Measurements from ENCODE around the gene PEX10. TPM values are rescaled to one million over a fixed set of nuclear protein-coding genes. Genes with fewer than 3 reads are reported as not detected.
"Not testable (repeated sequence)": the region's sequence is repeated elsewhere in the genome, so short reads cannot be mapped to it uniquely, and the experiment has no call there.

Gene PEX10
- total and polyA plus RNA-seq, 4 donors = 4.0 to 15.3 (median 11.4) TPM

GRCh38 chr1:2446394-2446793 lies 34.0 kb upstream of the PEX10 start:
- Histone ChIP-seq H3K4me3 (ENCODE audit: low read length in 2 of 2) (no peak overlapping the region), H3K27ac (ENCODE audit: low read depth in 1 of 2, low read length in 2 of 2) (no peak overlapping the region), H3K9me3 (ENCODE audit: control insufficient read depth, low read length) (no peaks in the 10 kb centered on the region), H3K36me3 (ENCODE audit: control insufficient read depth in 1 of 2, insufficient read depth in 2 of 2, low read length in 1 of 2) (no peaks in the 10 kb centered on the region), H3K27me3 (ENCODE audit: control insufficient read depth in 1 of 2, insufficient read depth in 2 of 2, low read length in 1 of 2) (no peaks in the 10 kb centered on the region), H3K4me1 (ENCODE audit: control insufficient read depth in 1 of 2, insufficient read depth in 2 of 2, low read length in 2 of 2) (no peaks in the 10 kb centered on the region)
- DNase-seq (no peak), ATAC-seq (ENCODE audit: low FRiP score) (no peak)
- WGBS, 2 donors = 11 to 12% methylated on average over 13 of the region's 13 CpGs
- intact Hi-C loops (cut with DNase I) = no loop called here

GRCh38 chr1:2445823-2446215 lies 33.5 kb upstream of the PEX10 start:
- Histone ChIP-seq H3K9me3 (ENCODE audit: control insufficient read depth, low read length) (no peaks in the 10 kb centered on the region), H3K4me3 (ENCODE audit: low read length in 2 of 2) (no peak overlapping the region), H3K27me3 (ENCODE audit: control insufficient read depth in 1 of 2, insufficient read depth in 2 of 2, low read length in 1 of 2) (no peaks in the 10 kb centered on the region), H3K27ac (ENCODE audit: low read depth in 1 of 2, low read length in 2 of 2) (no peak overlapping the region), H3K36me3 (ENCODE audit: control insufficient read depth in 1 of 2, insufficient read depth in 2 of 2, low read length in 1 of 2) (no peaks in the 10 kb centered on the region), H3K4me1 (ENCODE audit: control insufficient read depth in 1 of 2, insufficient read depth in 2 of 2, low read length in 2 of 2) (no peaks in the 10 kb centered on the region)
- intact Hi-C loops (cut with DNase I) = no loop called here
- 73 to 74% methylated on average over 14 to 15 of the region's 15 CpGs for WGBS, 2 donors
- DNase-seq = no peak
- no peak for ATAC-seq (ENCODE audit: low FRiP score)

- Histone ChIP-seq H3K4me1 (ENCODE audit: control insufficient read depth in 1 of 2, insufficient read depth in 2 of 2, low read length in 2 of 2) (no peaks in the 10 kb centered on the region), H3K36me3 (ENCODE audit: control insufficient read depth in 1 of 2, insufficient read depth in 2 of 2, low read length in 1 of 2) (no peaks in the 10 kb centered on the region), H3K27ac (ENCODE audit: low read depth in 1 of 2, low read length in 2 of 2) (no peak overlapping the region), H3K27me3 (ENCODE audit: control insufficient read depth in 1 of 2, insufficient read depth in 2 of 2, low read length in 1 of 2) (no peaks in the 10 kb centered on the region), H3K9me3 (ENCODE audit: control insufficient read depth, low read length) (no peaks in the 10 kb centered on the region), H3K4me3 (ENCODE audit: low read length in 2 of 2) (no peak overlapping the region)
- no peak for DNase-seq
- intact Hi-C loops (cut with DNase I) = no loop called here
- no peak for ATAC-seq (ENCODE audit: low FRiP score)
- 57 to 63% methylated on average over 16 of the region's 16 CpGs for WGBS, 2 donors
Observed at GRCh38 chr1:2445162-2445822, 32.9 kb upstream of the PEX10 start.

GRCh38 chr1:2444138-2444591 lies 31.8 kb upstream of the PEX10 start:
- no peak overlapping the region for H3K27ac ChIP-seq (ENCODE audit: low read depth in 1 of 2, low read length in 2 of 2)
- WGBS, 2 donors = 35 to 36% methylated on average over 26 to 27 of the region's 27 CpGs
- H3K4me1 ChIP-seq (ENCODE audit: control insufficient read depth in 1 of 2, insufficient read depth in 2 of 2, low read length in 2 of 2) = no peaks in the 10 kb centered on the region
- H3K36me3 ChIP-seq (ENCODE audit: control insufficient read depth in 1 of 2, insufficient read depth in 2 of 2, low read length in 1 of 2) = no peaks in the 10 kb centered on the region
- no peaks in the 10 kb centered on the region for H3K27me3 ChIP-seq (ENCODE audit: control insufficient read depth in 1 of 2, insufficient read depth in 2 of 2, low read length in 1 of 2)
- no peak overlapping the region for H3K4me3 ChIP-seq (ENCODE audit: low read length in 2 of 2)
- intact Hi-C loops (cut with DNase I) = no loop called here
- no peaks in the 10 kb centered on the region for H3K9me3 ChIP-seq (ENCODE audit: control insufficient read depth, low read length)
- ATAC-seq (ENCODE audit: low FRiP score) (no peak), DNase-seq (no peak)

- no peaks in the 10 kb centered on the region for H3K36me3 ChIP-seq (ENCODE audit: control insufficient read depth in 1 of 2, insufficient read depth in 2 of 2, low read length in 1 of 2)
- DNase-seq (no peak), ATAC-seq (ENCODE audit: low FRiP score) (no peak)
- intact Hi-C loops (cut with DNase I) = no loop called here
- no peak overlapping the region for H3K4me3 ChIP-seq (ENCODE audit: low read length in 2 of 2)
- no peaks in the 10 kb centered on the region for H3K9me3 ChIP-seq (ENCODE audit: control insufficient read depth, low read length)
- H3K27me3 ChIP-seq (ENCODE audit: control insufficient read depth in 1 of 2, insufficient read depth in 2 of 2, low read length in 1 of 2) = no peaks in the 10 kb centered on the region
- WGBS, 2 donors = 1 to 2% methylated on average over 58 to 107 of the region's 107 CpGs
- no peaks in the 10 kb centered on the region for H3K4me1 ChIP-seq (ENCODE audit: control insufficient read depth in 1 of 2, insufficient read depth in 2 of 2, low read length in 2 of 2)
- H3K27ac ChIP-seq (ENCODE audit: low read depth in 1 of 2, low read length in 2 of 2) = no peak overlapping the region
Observed at GRCh38 chr1:2443277-2444137, 31.1 kb upstream of the PEX10 start.

GRCh38 chr1:2442661-2443060 lies 30.3 kb upstream of the PEX10 start:
- H3K27me3 ChIP-seq (ENCODE audit: control insufficient read depth in 1 of 2, insufficient read depth in 2 of 2, low read length in 1 of 2) = no peaks in the 10 kb centered on the region
- WGBS, 2 donors = 36 to 38% methylated on average over 6 of the region's 6 CpGs
- DNase-seq (no peak), ATAC-seq (ENCODE audit: low FRiP score) (no peak)
- intact Hi-C loops (cut with DNase I) = no loop called here
- H3K4me3 ChIP-seq (ENCODE audit: low read length in 2 of 2) = no peak overlapping the region
- no peaks in the 10 kb centered on the region for H3K36me3 ChIP-seq (ENCODE audit: control insufficient read depth in 1 of 2, insufficient read depth in 2 of 2, low read length in 1 of 2)
- H3K9me3 ChIP-seq (ENCODE audit: control insufficient read depth, low read length) = no peaks in the 10 kb centered on the region
- H3K27ac ChIP-seq (ENCODE audit: low read depth in 1 of 2, low read length in 2 of 2) = no peak overlapping the region
- H3K4me1 ChIP-seq (ENCODE audit: control insufficient read depth in 1 of 2, insufficient read depth in 2 of 2, low read length in 2 of 2) = no peaks in the 10 kb centered on the region

- intact Hi-C loops (cut with DNase I) = no loop called here
- no peaks in the 10 kb centered on the region for H3K9me3 ChIP-seq (ENCODE audit: control insufficient read depth, low read length)
- DNase-seq (no peak), ATAC-seq (ENCODE audit: low FRiP score) (no peak)
- H3K36me3 ChIP-seq (ENCODE audit: control insufficient read depth in 1 of 2, insufficient read depth in 2 of 2, low read length in 1 of 2) = no peaks in the 10 kb centered on the region
- H3K27ac ChIP-seq (ENCODE audit: low read depth in 1 of 2, low read length in 2 of 2) = no peak overlapping the region
- H3K4me1 ChIP-seq (ENCODE audit: control insufficient read depth in 1 of 2, insufficient read depth in 2 of 2, low read length in 2 of 2) = no peaks in the 10 kb centered on the region
- no peaks in the 10 kb centered on the region for H3K27me3 ChIP-seq (ENCODE audit: control insufficient read depth in 1 of 2, insufficient read depth in 2 of 2, low read length in 1 of 2)
- H3K4me3 ChIP-seq (ENCODE audit: low read length in 2 of 2) = no peak overlapping the region
- WGBS, 2 donors = 58 to 60% methylated on average over 12 to 13 of the region's 13 CpGs
Observed at GRCh38 chr1:2441746-2442145, 29.4 kb upstream of the PEX10 start.

- peak in 1 of 2 donors; percentile 83 for DNase-seq
- H3K27me3 ChIP-seq (ENCODE audit: control insufficient read depth in 1 of 2, insufficient read depth in 2 of 2, low read length in 1 of 2); ATAC-seq (ENCODE audit: low FRiP score); intact Hi-C loops (cut with DNase I); H3K27ac ChIP-seq (ENCODE audit: low read depth in 1 of 2, low read length in 2 of 2); H3K36me3 ChIP-seq (ENCODE audit: control insufficient read depth in 1 of 2, insufficient read depth in 2 of 2, low read length in 1 of 2); H3K4me1 ChIP-seq (ENCODE audit: control insufficient read depth in 1 of 2, insufficient read depth in 2 of 2, low read length in 2 of 2); H3K4me3 ChIP-seq (ENCODE audit: low read length in 2 of 2); H3K9me3 ChIP-seq (ENCODE audit: control insufficient read depth, low read length): not testable (repeated sequence)
- 71 to 93% methylated on average over 10 to 23 of the region's 23 CpGs for WGBS, 2 donors
Observed at GRCh38 chr1:2440346-2440745, 28.0 kb upstream of the PEX10 start.

GRCh38 chr1:2439369-2439768 lies 27.0 kb upstream of the PEX10 start:
- H3K27ac ChIP-seq (ENCODE audit: low read depth in 1 of 2, low read length in 2 of 2) = no peak overlapping the region
- H3K27me3 ChIP-seq (ENCODE audit: control insufficient read depth in 1 of 2, insufficient read depth in 2 of 2, low read length in 1 of 2) = no peaks in the 10 kb centered on the region
- DNase-seq = no peak
- no peak for ATAC-seq (ENCODE audit: low FRiP score)
- 60 to 65% methylated on average over 15 of the region's 15 CpGs for WGBS, 2 donors
- no peaks in the 10 kb centered on the region for H3K36me3 ChIP-seq (ENCODE audit: control insufficient read depth in 1 of 2, insufficient read depth in 2 of 2, low read length in 1 of 2)
- intact Hi-C loops (cut with DNase I) = no loop called here
- H3K9me3 ChIP-seq (ENCODE audit: control insufficient read depth, low read length) = no peaks in the 10 kb centered on the region
- H3K4me3 ChIP-seq (ENCODE audit: low read length in 2 of 2) = no peak overlapping the region
- H3K4me1 ChIP-seq (ENCODE audit: control insufficient read depth in 1 of 2, insufficient read depth in 2 of 2, low read length in 2 of 2) = no peaks in the 10 kb centered on the region

Measured in aorta (tissue), 5 donors.